GM19043 (cell line): ENCODE measurements around the gene RIPPLY3.

ENCODE experiments used
- ATAC-seq: cut with Tn5 transposase; IDR thresholded peaks from one replicate; pipeline ENCODE4 v1.9.1; 2021; ENCODE audit warnings: low read depth; ENCODE audit not compliant: unreplicated experiment

Gene RIPPLY3

DNA sequence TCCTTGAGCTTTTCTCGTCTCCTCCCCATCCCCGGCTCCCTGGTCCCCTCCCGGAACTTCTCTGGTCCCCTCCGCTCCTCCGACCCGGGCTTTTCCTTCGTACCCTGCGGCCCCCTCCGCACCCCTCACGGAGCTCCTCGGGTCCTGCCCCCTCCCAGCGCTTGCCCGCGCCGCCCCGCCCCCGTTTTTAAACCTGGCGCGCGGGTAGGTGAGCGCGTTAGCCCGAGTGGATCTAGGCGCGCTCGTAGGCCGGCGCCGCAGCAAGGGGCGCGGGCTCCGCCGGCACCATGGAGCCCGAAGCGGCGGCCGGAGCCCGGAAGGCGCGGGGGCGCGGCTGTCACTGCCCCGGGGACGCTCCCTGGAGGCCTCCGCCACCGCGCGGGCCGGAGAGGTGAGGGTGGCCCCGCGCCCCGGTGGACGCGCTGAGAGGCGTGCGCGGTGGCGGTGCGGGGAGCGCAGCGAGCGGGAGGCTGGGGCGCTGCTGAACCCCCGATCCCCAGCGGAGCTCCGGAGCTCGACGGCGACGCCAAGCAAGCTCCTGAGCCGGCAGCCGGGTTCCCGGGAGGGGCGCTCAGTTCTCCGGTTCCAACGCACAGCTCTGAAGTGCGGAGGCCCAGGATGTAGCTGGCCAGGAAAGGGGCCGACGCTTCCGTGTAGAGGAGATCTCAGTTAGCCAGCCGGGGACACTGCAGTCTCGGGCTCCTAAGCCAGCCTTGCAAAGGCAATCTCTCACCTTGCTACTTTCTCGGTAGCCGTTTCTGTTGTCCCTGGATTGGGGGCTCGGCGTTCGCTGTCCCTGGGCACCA lies at the start of gene RIPPLY3:
Gene RIPPLY3, plus strand, starts transcription at position 217 of the 806 bp plus-strand sequence. Its CDS starts 71 bp downstream, at position 288.
- ATAC-seq: no peak

DNA sequence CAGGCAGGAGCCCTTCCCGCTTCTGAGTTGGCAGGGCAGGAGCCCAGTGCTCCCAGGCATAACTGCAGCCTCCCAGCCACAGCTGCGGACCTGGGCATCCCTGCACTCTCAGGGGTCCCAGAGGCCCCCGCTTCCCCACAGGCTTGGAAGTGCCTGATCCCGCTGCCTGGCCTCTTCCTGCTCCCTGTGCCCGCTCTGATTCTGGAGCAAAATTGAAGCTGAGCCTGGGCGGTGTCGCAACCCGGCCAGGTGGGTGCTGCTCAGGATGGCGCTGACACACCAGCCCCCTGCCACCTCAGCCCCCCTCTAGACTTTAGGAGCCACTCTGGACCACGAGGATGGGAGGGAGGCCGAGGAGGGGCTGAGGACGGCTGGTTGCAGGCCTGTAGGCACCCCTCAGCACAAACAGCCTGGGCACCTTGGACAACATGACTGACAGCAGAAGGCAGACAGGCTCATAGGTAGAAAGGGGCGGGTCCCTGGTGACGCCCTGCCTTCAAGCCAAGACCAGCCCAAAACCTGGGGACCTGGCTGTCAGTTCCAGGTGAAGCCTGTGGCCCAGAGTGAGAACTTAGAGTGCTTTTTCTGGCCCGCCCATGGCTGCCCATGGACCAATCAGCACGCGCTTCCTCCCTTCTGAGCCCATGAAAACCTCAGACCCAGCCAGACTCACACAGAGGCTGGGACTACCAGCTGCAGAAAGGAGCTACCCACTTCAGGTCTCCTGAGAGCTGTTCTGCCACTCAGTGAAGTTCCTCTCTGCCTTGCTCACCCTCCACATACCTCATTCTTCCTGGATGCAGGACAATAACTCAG lies 47.3 kb upstream of the RIPPLY3 start:
- ATAC-seq: no peak

GRCh38 chr21:36960676-36961284 lies 45.7 kb upstream of the RIPPLY3 start:
- no peak for ATAC-seq

DNA sequence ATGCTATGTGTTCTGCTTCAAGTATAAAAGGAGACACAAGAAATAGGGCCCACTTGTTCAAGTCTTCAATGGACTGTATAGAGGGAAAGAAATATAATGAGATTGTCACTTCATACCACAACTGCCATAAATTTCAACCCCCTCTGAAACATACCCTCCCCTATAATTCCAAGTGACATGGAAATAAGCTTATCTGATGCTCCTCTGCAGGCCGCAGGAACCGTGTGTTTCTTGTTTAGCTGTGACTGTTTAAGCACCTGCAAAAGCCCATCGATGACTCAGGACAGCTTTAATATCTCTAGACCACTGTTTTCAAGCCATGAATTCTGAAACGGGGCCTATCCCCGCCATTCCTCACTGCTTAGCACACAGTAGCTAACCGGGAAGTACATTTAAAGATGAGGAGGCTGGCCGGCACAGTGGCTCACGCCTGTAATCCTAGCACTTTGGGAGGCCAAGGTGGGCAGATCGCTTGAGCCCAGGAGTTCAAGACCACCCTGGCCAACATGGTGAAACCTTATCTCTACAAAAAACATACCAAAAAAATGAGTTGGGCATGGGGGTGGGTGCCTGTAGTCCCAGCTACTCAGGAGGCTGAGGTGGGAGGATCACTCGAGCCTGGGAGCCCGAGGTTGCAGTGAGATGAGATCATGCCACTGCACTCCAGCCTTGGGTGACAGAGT lies 44.3 kb upstream of the RIPPLY3 start:
- no peak for ATAC-seq

- no peak for ATAC-seq
Observed at GRCh38 chr21:36964398-36964797, 42.1 kb upstream of the RIPPLY3 start.

- ATAC-seq: no peak
Observed at GRCh38 chr21:36964827-36965719, 41.4 kb upstream of the RIPPLY3 start.

- ATAC-seq: no peak
Observed at GRCh38 chr21:36965720-36966065, 40.8 kb upstream of the RIPPLY3 start.

GRCh38 chr21:36966066-36966820 lies 40.3 kb upstream of the RIPPLY3 start, which contains the start of gene HLCS:
HLCS (minus strand) TSS chr21:36966669; CDS start chr21:36966638, 31 bp downstream.
- peak; percentile 80 for ATAC-seq

DNA sequence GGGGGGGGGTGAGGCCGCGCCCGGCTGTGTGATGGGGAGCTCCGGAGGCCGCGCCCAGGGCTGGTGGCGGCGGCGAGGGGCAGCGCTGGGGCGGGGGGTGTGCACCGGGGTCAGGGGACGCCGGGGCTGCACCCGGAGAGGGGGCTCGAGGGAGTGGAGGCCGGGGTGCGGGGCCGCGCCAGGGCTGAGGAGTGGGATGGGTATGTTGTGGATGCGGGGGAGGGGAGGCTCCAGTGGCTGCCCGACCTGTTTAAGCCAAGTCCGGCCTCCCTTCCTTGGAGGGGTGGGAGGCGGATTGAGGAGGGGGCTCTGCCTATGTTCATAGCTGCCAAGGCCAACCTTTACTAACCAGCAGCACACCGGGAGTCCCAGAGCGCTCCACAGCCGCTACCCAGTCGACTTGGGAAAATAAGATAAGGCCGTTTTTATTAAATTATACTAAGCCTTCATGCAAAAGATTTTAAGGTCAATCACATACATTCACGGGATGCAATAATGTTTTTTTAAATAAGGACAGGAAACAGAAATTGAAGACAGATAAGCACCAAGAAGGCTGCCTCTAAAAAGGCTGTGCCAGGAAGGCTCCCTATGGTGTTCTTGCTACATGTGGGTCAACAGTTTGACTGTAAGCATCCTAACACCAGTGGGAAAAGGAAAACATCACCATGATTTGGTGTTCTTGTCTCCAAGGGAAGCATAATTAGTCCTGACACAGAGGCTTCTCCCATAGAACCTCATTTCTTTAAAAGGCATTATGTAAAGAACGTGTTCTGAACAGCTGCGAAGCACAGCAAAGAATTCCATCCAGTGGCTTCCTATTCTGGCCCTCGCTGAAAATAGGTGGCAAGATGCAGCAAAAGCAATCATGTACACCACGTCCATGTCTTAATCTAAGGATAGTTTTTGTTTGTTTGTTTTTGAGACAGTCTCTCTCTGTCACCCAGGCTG lies 39.4 kb upstream of the RIPPLY3 start:
- ATAC-seq: peak; percentile 9

DNA sequence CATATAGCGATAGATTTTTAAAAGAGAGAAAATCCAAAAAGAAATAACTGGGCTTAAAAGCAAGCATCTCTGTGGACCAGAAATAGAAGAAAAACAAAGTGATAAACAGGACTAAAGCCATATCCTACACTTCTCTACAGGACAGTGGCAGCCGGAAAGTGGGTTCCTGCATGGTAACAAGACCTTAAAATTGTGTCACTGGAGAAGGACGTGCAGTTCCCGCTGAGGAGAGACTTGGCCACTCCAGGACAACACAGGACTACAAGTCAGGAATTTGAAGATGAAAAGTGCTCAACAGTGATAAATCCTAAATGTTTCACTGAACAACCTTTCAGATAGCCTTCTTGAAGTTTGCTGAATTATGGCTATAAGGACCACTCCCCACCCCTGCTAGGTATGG lies 38.1 kb upstream of the RIPPLY3 start:
- no peak for ATAC-seq

DNA sequence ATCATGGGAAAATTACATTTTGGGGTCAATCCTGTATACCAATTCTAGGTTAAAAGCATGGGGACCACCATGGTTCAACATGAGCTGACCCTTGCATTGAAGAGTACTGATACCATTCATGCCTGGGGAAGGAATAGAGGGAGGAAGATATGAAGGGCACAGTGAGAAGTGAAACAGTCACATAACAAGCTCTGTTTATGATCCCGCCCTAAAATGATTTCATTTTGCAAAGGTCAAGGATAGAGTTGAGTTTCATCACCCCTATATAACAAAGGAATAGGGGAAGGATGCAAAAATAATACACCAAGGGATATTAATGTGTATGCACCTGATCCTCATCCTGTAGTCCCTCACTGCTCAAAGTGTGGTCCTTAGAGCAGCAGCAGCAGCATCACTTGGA lies 37.5 kb upstream of the RIPPLY3 start:
- ATAC-seq: no peak

- ATAC-seq: no peak
Observed at GRCh38 chr21:36973986-36974850, 32.3 kb upstream of the RIPPLY3 start.

DNA sequence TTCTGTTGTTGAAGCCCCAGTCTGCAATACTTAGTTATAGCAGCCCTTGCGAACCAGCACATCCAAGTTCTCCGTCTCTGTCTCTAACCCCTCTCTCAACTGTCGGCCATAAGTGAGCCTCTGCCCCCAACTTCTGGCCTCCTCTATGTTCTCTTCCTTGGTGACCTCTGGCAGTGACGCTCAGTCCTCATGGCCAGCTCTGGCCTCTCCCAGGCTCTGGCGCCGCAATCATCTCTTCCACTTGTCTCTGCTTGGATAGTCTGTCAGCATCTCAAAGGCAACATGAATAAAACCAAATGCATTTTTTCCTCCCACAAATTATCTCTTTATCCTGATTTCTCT lies 31.7 kb upstream of the RIPPLY3 start:
- no peak for ATAC-seq

DNA sequence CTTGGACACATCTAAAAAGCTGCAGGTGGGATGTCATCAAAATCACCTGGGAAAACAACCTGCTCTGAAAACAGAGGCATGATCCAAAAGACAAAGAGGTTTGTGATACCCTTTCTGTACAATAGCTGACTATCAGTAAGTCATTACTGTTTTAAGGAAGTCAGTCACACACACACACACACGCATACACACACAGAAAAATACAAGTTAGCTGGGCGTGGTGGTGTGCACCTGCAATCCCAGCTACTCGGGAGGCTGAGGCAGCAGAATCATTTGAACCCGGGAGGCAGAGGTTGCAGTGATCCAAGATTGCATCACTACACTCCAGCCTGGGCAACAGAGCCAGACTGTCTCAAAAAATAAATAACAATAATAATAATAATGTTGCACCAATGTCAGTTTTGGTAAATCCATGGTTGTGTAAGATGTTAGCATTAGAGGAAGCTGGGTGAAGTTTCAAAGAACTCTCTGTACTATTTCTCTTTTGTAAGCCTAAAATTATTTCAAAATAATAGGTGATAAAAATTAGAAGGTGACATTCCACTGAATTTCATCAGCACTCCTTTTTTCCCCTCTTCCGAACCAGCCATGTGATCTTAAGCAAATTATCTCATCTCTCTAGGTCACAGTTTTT lies 30.2 kb upstream of the RIPPLY3 start:
- ATAC-seq: no peak

GRCh38 chr21:36976882-36977651 lies 29.4 kb upstream of the RIPPLY3 start:
- peak; percentile 52 for ATAC-seq
